Osteocyte (in vitro differentiated cells): ENCODE measurements around the gene ZNF282. TPM values are rescaled to one million over a fixed set of nuclear protein-coding genes. Genes with fewer than 3 reads are reported as not detected.
"Not testable (repeated sequence)": the region's sequence is repeated elsewhere in the genome, so short reads cannot be mapped to it uniquely, and the experiment has no call there.

ENCODE experiments used
- DNase-seq: peaks from one replicate; pipeline ENCODE4 v3.0.0; 2021; ENCODE audit warnings: mixed read lengths; ENCODE audit not compliant: unreplicated experiment; ENCODE audit errors: extremely low spot score
- H3K27ac Mint-ChIP-seq: one replicate; pipeline ENCODE4 v1.8.0; 2021; ENCODE audit warnings: mild to moderate bottlenecking, mixed read lengths; ENCODE audit not compliant: unreplicated experiment
- H3K27me3 Mint-ChIP-seq: one replicate; pipeline ENCODE4 v1.8.0; 2021; ENCODE audit warnings: mixed read lengths; ENCODE audit not compliant: unreplicated experiment
- H3K36me3 Mint-ChIP-seq: one replicate; pipeline ENCODE4 v1.8.0; 2021; ENCODE audit warnings: mixed read lengths; ENCODE audit not compliant: unreplicated experiment
- H3K4me1 Mint-ChIP-seq: one replicate; pipeline ENCODE4 v1.8.0; 2021; ENCODE audit warnings: mixed read lengths; ENCODE audit not compliant: unreplicated experiment
- H3K4me3 Mint-ChIP-seq: one replicate; pipeline ENCODE4 v1.8.0; 2021; ENCODE audit warnings: mild to moderate bottlenecking, moderate library complexity, mixed read lengths; ENCODE audit not compliant: unreplicated experiment
- H3K9me3 Mint-ChIP-seq: one replicate; pipeline ENCODE4 v1.8.0; 2021; ENCODE audit warnings: mixed read lengths; ENCODE audit not compliant: unreplicated experiment
- CTCF ChIP-seq: fragments of 200-600 bp; sonication (generic); IDR thresholded peaks from 2 replicates; pipeline ENCODE4 v1.5.0; 2021; ENCODE audit warnings: antibody characterized with exemption, mild to moderate bottlenecking, moderate library complexity
- total RNA-seq: library from RNA; stranded (reverse); gene quantifications from 2 replicates; pipeline ENCODE4 v1.2.1, GENCODE V29; 2021

The ZNF282 gene
- total RNA-seq, 1 donor from 2014 or later: 29.8 TPM

DNA sequence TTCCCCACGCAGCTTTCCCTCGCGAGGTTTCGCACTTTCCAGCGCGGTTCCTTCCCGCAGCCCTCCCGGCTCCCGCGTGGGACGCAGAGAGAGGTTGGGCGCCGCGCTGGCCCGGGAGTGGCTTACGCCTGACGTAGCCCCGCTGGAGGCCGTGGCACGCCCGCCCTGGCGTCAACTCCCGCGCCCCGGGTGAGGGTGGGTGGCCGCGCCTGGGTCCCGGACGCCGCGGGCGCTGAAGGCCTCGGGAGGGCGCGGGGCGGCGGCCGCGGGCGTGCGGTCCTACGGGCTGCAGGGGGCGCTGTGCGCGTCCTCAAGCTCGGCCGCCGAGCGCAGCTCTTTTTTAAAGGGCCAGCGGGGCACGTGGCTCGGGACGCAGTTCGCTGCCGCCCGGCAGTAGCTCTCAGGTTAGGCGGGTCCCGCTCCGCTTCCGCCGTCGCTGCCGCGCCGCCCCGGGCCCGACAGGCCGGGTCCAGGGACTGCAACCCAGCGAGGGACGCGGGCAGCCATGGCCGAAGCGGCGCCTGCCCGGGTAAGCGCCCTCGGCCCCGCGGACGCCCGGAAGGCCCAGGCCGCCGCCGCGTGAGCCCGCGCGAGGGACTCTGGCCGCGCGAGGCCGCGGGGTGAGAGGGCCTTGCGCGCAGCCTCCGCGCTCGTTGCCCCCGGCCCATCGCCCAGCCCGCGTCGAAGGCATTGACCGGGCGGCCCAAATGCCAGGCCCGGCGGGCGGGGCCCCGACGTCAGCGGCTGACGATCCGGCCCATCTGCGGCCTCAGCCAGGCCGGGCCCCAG, 66.7 kb downstream of the ZNF282 start, which contains the start of gene ZNF783:
TSS of gene ZNF783 (plus strand) at position 368 of the 789 bp plus-strand sequence. CDS start at position 506, 138 bp downstream.
- Mint-ChIP-seq H3K9me3 (no peaks in the 10 kb centered on the region), H3K4me1 (peaks cover 23% of the 10 kb centered on the region), H3K36me3 (peaks cover 18% of the 10 kb centered on the region), H3K27me3 (no peaks in the 10 kb centered on the region), H3K4me3 (peak within 1 kb of the TSS; percentile 80), H3K27ac (peak within 1 kb of the TSS; percentile 97)
- peak; percentile 93 for DNase-seq
- peak; percentile 95 for TF ChIP-seq CTCF

DNA sequence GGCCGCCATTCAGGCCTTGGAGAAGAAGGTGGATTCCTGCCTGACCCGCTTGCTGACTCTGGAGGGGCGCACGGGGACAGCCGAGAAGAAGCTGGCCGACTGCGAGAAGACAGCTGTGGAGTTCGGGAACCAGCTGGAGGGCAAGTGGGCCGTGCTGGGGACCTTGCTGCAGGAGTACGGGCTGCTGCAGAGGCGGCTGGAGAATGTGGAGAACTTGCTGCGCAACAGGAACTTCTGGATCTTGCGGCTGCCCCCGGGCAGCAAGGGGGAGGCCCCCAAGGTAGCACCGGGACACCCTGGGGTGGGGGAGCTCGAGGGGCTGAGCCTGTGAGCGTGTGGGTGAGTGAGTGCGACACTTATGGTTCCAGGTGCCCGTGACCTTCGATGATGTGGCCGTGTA, 71.1 kb downstream of the ZNF282 start:
- Mint-ChIP-seq H3K27ac (no peak overlapping the region), H3K4me3 (no peak overlapping the region), H3K36me3 (peaks cover 45% of the 10 kb centered on the region), H3K4me1 (peaks cover 19% of the 10 kb centered on the region), H3K9me3 (no peaks in the 10 kb centered on the region), H3K27me3 (no peaks in the 10 kb centered on the region)
- no peak for DNase-seq
- no peak for TF ChIP-seq CTCF

- Mint-ChIP-seq H3K4me1 (peaks cover 13% of the 10 kb centered on the region), H3K36me3 (peaks cover 51% of the 10 kb centered on the region), H3K27ac (no peak overlapping the region), H3K9me3 (no peaks in the 10 kb centered on the region), H3K27me3 (no peaks in the 10 kb centered on the region), H3K4me3 (no peak overlapping the region)
- DNase-seq: no peak
- TF ChIP-seq CTCF: no peak
Measured at GRCh38 chr7:149267733-149268132, 72.4 kb downstream of the ZNF282 start.

DNA sequence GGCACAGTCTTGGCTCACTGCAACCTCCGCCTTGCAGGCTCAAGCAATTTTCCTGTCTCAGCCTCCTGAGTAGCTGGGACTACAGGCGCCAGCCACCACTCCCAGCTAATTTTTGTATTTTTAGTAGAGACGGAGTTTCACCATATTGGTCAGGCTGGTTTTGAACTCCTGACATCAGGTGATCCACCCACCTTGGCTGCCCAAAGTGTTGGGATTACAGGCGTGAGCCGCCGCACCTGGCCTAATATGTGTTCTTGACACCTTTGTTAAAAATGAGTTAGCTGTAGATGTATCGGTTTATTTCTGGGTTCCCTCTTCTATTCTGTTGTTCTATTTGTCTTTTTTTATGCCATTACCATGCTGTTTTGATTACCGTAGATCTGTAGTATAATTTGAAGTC, 79.1 kb downstream of the ZNF282 start:
- peaks cover 66% of the 10 kb centered on the region for H3K36me3 Mint-ChIP-seq
- not testable (repeated sequence) for DNase-seq, H3K4me1 Mint-ChIP-seq, H3K9me3 Mint-ChIP-seq, H3K27ac Mint-ChIP-seq, H3K4me3 Mint-ChIP-seq, H3K27me3 Mint-ChIP-seq

Other genes with a start within 250 kb of the ZNF282 start
- gene PDIA4, start 167.0 kb upstream of the ZNF282 start, total RNA-seq: 152 and 162 TPM in 2 replicates
- 10.2 and 10.7 TPM in 2 replicates for gene ZNF786, start 104.8 kb upstream of the ZNF282 start, total RNA-seq
- gene ZNF425, start 69.2 kb upstream of the ZNF282 start, total RNA-seq: 5.9 and 6.2 TPM in 2 replicates
- gene ZNF398, start 48.1 kb upstream of the ZNF282 start, total RNA-seq: 17.7 and 19.4 TPM in 2 replicates
- 11.9 and 13.0 TPM in 2 replicates for gene ZNF212, start 44.1 kb downstream of the ZNF282 start, total RNA-seq
- 25.4 and 26.0 TPM in 2 replicates for gene ZNF783, start 66.7 kb downstream of the ZNF282 start, total RNA-seq